ENCODE data around the gene DCTN2. TPM values are rescaled to one million over a fixed set of nuclear protein-coding genes. Genes with fewer than 3 reads are reported as not detected.

DCTN2 gene
- total and polyA plus RNA-seq, 4 experiments from 2014 or later: 67.4 to 86.2 (median 70.0) TPM

GRCh38 chr12:57550641-57551549 lies 3.9 kb upstream of the DCTN2 start:
- ChIA-PET CTCF (ENCODE audit: partially characterized antibody) (no interaction called here), POLR2A (ENCODE audit: partially characterized antibody) (no interaction called here)
- no peak overlapping the region for H3K27ac ChIP-seq (ENCODE audit: low read depth, low read length)
- peaks cover 2 to 7% of the 10 kb centered on the region in 2 donors for H3K27me3 Mint-ChIP-seq
- H3K4me3 Mint-ChIP-seq: peak overlapping the region; percentile 39 to 77 (median 70)
- peaks cover 0 to 2% (median 0%) of the 10 kb centered on the region in 8 donors for H3K9me3 Mint-ChIP-seq
- H3K27me3 ChIP-seq (ENCODE audit: insufficient read depth, low read length): no peaks in the 10 kb centered on the region
- peaks cover 29% of the 10 kb centered on the region for H3K4me1 ChIP-seq (ENCODE audit: insufficient read depth, low read length)
- intact Hi-C loops (cut with micrococcal nuclease): no loop called here
- no peak overlapping the region for H3K4me3 ChIP-seq (ENCODE audit: low read length in 2 of 2)
- no peaks in the 10 kb centered on the region for H3K36me3 ChIP-seq (ENCODE audit: insufficient read depth, low read length)
- DNase-seq: no peak
- peaks cover 0 to 1% of the 10 kb centered on the region in 2 donors for H3K36me3 Mint-ChIP-seq
- no peaks in the 10 kb centered on the region for H3K9me3 ChIP-seq (ENCODE audit: control insufficient read depth in 1 of 2, low read length in 2 of 2)
- peak overlapping the region in 1 of 7 donors; percentile 6 for H3K27ac Mint-ChIP-seq
- peaks cover 16 to 39% (median 25%) of the 10 kb centered on the region in 4 donors for H3K4me1 Mint-ChIP-seq

GRCh38 chr12:57549909-57550640 lies 3.1 kb upstream of the DCTN2 start, which contains the start of gene KIF5A:
KIF5A (plus strand) TSS chr12:57550044; CDS start chr12:57550272, 228 bp downstream.
- peaks cover 2 to 7% of the 10 kb centered on the region in 2 donors for H3K27me3 Mint-ChIP-seq
- DNase-seq: peak; percentile 41 to 58 (median 47)
- no peaks in the 10 kb centered on the region for H3K27me3 ChIP-seq (ENCODE audit: insufficient read depth, low read length)
- intact Hi-C loops (cut with micrococcal nuclease): no loop called here
- no peaks in the 10 kb centered on the region for H3K36me3 ChIP-seq (ENCODE audit: insufficient read depth, low read length)
- peaks cover 23 to 48% (median 31%) of the 10 kb centered on the region in 4 donors for H3K4me1 Mint-ChIP-seq
- H3K9me3 Mint-ChIP-seq: peaks cover 0 to 3% (median 0%) of the 10 kb centered on the region in 8 donors
- peak within 1 kb of the TSS; percentile 64 to 79 (median 76) for H3K4me3 Mint-ChIP-seq
- H3K36me3 Mint-ChIP-seq: peaks cover 0 to 1% of the 10 kb centered on the region in 2 donors
- H3K27ac Mint-ChIP-seq: peak within 1 kb of the TSS in 3 of 7 donors; percentile 53 to 76 (median 62)
- POLR2A ChIA-PET (ENCODE audit: partially characterized antibody): no interaction called here
- H3K9me3 ChIP-seq (ENCODE audit: control insufficient read depth in 1 of 2, low read length in 2 of 2): no peaks in the 10 kb centered on the region
- peak within 1 kb of the TSS; percentile 31 to 56 for H3K4me3 ChIP-seq (ENCODE audit: low read length in 2 of 2)
- CTCF ChIA-PET (ENCODE audit: partially characterized antibody): no interaction called here
- peaks cover 37% of the 10 kb centered on the region for H3K4me1 ChIP-seq (ENCODE audit: insufficient read depth, low read length)
- H3K27ac ChIP-seq (ENCODE audit: low read depth, low read length): no peak within 1 kb of the TSS

GRCh38 chr12:57549203-57549908 lies 2.4 kb upstream of the DCTN2 start:
- peaks cover 0 to 3% (median 0%) of the 10 kb centered on the region in 8 donors for H3K9me3 Mint-ChIP-seq
- ChIA-PET POLR2A (ENCODE audit: partially characterized antibody) (no interaction called here), CTCF (ENCODE audit: partially characterized antibody) (no interaction called here)
- H3K36me3 Mint-ChIP-seq: peaks cover 0 to 1% of the 10 kb centered on the region in 2 donors
- H3K27ac Mint-ChIP-seq: peak overlapping the region in 2 of 7 donors; percentile 44 to 53
- H3K4me3 Mint-ChIP-seq: peak overlapping the region; percentile 22 to 78 (median 64)
- H3K9me3 ChIP-seq (ENCODE audit: control insufficient read depth in 1 of 2, low read length in 2 of 2): no peaks in the 10 kb centered on the region
- no peak overlapping the region for H3K27ac ChIP-seq (ENCODE audit: low read depth, low read length)
- intact Hi-C loops (cut with micrococcal nuclease): no loop called here
- H3K27me3 ChIP-seq (ENCODE audit: insufficient read depth, low read length): no peaks in the 10 kb centered on the region
- no peak for DNase-seq
- peaks cover 37% of the 10 kb centered on the region for H3K4me1 ChIP-seq (ENCODE audit: insufficient read depth, low read length)
- H3K27me3 Mint-ChIP-seq: peaks cover 2 to 7% of the 10 kb centered on the region in 2 donors
- H3K4me1 Mint-ChIP-seq: peaks cover 26 to 53% (median 36%) of the 10 kb centered on the region in 4 donors
- H3K4me3 ChIP-seq (ENCODE audit: low read length in 2 of 2): peak overlapping the region in 1 of 2 donors; percentile 56
- no peaks in the 10 kb centered on the region for H3K36me3 ChIP-seq (ENCODE audit: insufficient read depth, low read length)

- H3K4me1 Mint-ChIP-seq: peaks cover 30 to 53% (median 41%) of the 10 kb centered on the region in 4 donors
- intact Hi-C loops (cut with micrococcal nuclease): no loop called here
- H3K27me3 ChIP-seq (ENCODE audit: insufficient read depth, low read length): no peaks in the 10 kb centered on the region
- peak overlapping the region in 4 of 8 donors; percentile 22 to 76 (median 55) for H3K4me3 Mint-ChIP-seq
- H3K36me3 Mint-ChIP-seq: peaks cover 0 to 1% of the 10 kb centered on the region in 2 donors
- ChIA-PET CTCF (ENCODE audit: partially characterized antibody) (no interaction called here), POLR2A (ENCODE audit: partially characterized antibody) (no interaction called here)
- H3K9me3 Mint-ChIP-seq: peaks cover 0 to 3% (median 0%) of the 10 kb centered on the region in 8 donors
- H3K4me1 ChIP-seq (ENCODE audit: insufficient read depth, low read length): peaks cover 37% of the 10 kb centered on the region
- peak overlapping the region in 1 of 7 donors; percentile 46 for H3K27ac Mint-ChIP-seq
- H3K36me3 ChIP-seq (ENCODE audit: insufficient read depth, low read length): no peaks in the 10 kb centered on the region
- H3K4me3 ChIP-seq (ENCODE audit: low read length in 2 of 2): no peak overlapping the region
- H3K27ac ChIP-seq (ENCODE audit: low read depth, low read length): no peak overlapping the region
- DNase-seq: no peak
- peaks cover 2 to 4% of the 10 kb centered on the region in 2 donors for H3K27me3 Mint-ChIP-seq
- H3K9me3 ChIP-seq (ENCODE audit: control insufficient read depth in 1 of 2, low read length in 2 of 2): no peaks in the 10 kb centered on the region
These were observed 1.5 kb upstream of the DCTN2 start for GRCh38 chr12:57548488-57548887.

GRCh38 chr12:57548013-57548315 lies 972 bp upstream of the DCTN2 start:
- peak overlapping the region in 2 of 7 donors; percentile 88 to 98 for H3K27ac Mint-ChIP-seq
- Histone ChIP-seq H3K9me3 (ENCODE audit: control insufficient read depth in 1 of 2, low read length in 2 of 2) (no peaks in the 10 kb centered on the region), H3K4me3 (ENCODE audit: low read length in 2 of 2) (no peak overlapping the region), H3K36me3 (ENCODE audit: insufficient read depth, low read length) (no peaks in the 10 kb centered on the region), H3K27me3 (ENCODE audit: insufficient read depth, low read length) (no peaks in the 10 kb centered on the region), H3K27ac (ENCODE audit: low read depth, low read length) (no peak overlapping the region), H3K4me1 (ENCODE audit: insufficient read depth, low read length) (peaks cover 37% of the 10 kb centered on the region)
- H3K36me3 Mint-ChIP-seq: peaks cover 0 to 1% of the 10 kb centered on the region in 2 donors
- H3K27me3 Mint-ChIP-seq: peaks cover 2 to 4% of the 10 kb centered on the region in 2 donors
- H3K4me1 Mint-ChIP-seq: peaks cover 32 to 53% (median 42%) of the 10 kb centered on the region in 4 donors
- CTCF ChIA-PET (ENCODE audit: partially characterized antibody): no interaction called here
- peaks cover 0 to 3% (median 0%) of the 10 kb centered on the region in 8 donors for H3K9me3 Mint-ChIP-seq
- peak overlapping the region in 2 of 8 donors; percentile 95 to 100 for H3K4me3 Mint-ChIP-seq
- POLR2A ChIA-PET (ENCODE audit: partially characterized antibody): no interaction called here
- intact Hi-C loops (cut with micrococcal nuclease): no loop called here
- DNase-seq: no peak

- peak overlapping the region; percentile 93 to 100 (median 98) for H3K4me3 Mint-ChIP-seq
These were observed 458 bp upstream of the DCTN2 start for GRCh38 chr12:57547288-57548012.

More at GRCh38 chr12:57547288-57548012, 458 bp upstream of the DCTN2 start:
- no peaks in the 10 kb centered on the region for H3K27me3 ChIP-seq (ENCODE audit: insufficient read depth, low read length)
- ChIA-PET POLR2A (ENCODE audit: partially characterized antibody) (interaction anchor here (0.6 to 2.8 kb wide), 11 partner anchors 7 to 810 kb away, joined by 3 to 20 read pairs (median 4); partner anchors contain the start of genes ARHGAP9, DDIT3 and GLI1), CTCF (ENCODE audit: partially characterized antibody) (interaction anchor here (0.6 to 1.0 kb wide), 5 partner anchors 24 to 958 kb away, joined by 3 read pairs; partner anchors contain the start of gene GLI1)
- H3K9me3 Mint-ChIP-seq: peaks cover 0 to 3% (median 0%) of the 10 kb centered on the region in 8 donors
- peak overlapping the region; percentile 54 to 71 for H3K4me3 ChIP-seq (ENCODE audit: low read length in 2 of 2)
- peaks cover 0 to 3% of the 10 kb centered on the region in 2 donors for H3K36me3 Mint-ChIP-seq
- peaks cover 2 to 4% of the 10 kb centered on the region in 2 donors for H3K27me3 Mint-ChIP-seq
- no peak for DNase-seq
- peak overlapping the region; percentile 84 for H3K27ac ChIP-seq (ENCODE audit: low read depth, low read length)
- no peaks in the 10 kb centered on the region for H3K36me3 ChIP-seq (ENCODE audit: insufficient read depth, low read length)
- H3K27ac Mint-ChIP-seq: peak overlapping the region; percentile 84 to 99 (median 97)
- peaks cover 37% of the 10 kb centered on the region for H3K4me1 ChIP-seq (ENCODE audit: insufficient read depth, low read length)
- intact Hi-C loops (cut with micrococcal nuclease): loop anchor here (1.0 to 2.0 kb wide), 4 partner anchors 27 to 71 kb away; partner anchors contain the start of genes DDIT3 and PIP4K2C
- peaks cover 32 to 53% (median 42%) of the 10 kb centered on the region in 4 donors for H3K4me1 Mint-ChIP-seq
- no peaks in the 10 kb centered on the region for H3K9me3 ChIP-seq (ENCODE audit: control insufficient read depth in 1 of 2, low read length in 2 of 2)

Data from CD4-positive, alpha-beta memory T cell (primary cell).